AML-193 (cell line): ENCODE measurements around the gene LGR4.

Source experiments
- DNase-seq, 2 experiments: peaks; one replicate each; lab custom pipeline; 2025; lab: John Stamatoyannopoulos, UW

Gene LGR4

GRCh38 chr11:27485930-27486773 is 13.6 kb upstream of the LGR4 start:
- peak; percentile 29 to 45 for DNase-seq

GRCh38 chr11:27482793-27483192 is 10.2 kb upstream of the LGR4 start:
- DNase-seq, result no peak

DNA sequence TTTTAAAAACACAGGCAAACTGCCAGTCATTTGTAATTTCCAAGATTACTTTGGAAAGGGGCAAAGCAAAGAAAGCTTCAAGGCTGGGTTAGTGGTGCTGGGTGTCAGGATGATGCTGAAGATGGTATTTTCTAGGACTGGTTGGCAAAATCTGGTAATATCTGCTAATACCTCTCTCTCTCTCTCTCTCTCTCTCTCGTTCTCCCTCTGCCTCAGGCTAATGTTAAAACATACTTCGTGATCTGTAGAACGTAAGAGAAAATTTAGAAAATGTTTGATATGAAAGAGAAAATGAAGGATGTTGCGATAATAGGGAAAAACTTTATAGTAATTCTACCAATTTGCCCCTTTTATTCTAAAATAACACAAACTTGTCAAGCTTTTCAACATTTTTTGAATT is 9.4 kb upstream of the LGR4 start:
- no peak for DNase-seq

DNA sequence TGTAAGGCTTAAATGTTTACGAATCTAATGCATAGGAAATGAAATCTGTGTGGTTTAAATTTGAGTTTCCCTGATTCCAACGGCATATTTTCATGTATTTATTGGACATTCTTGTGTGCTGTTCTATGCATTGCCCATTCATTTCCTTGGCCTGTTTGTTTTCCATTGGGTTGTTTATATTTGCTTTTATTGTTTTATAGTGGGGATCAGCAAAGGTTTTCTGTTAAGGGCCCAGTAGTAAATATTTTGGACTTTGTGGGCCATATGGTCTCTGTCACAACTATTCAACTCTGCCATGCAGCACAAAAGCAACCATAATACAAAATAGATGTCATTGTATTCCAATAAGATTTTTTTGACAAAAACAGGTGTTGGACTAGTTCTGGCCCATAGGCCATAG is 5.2 kb upstream of the LGR4 start:
- no peak for DNase-seq

GRCh38 chr11:27477243-27477642 is 4.7 kb upstream of the LGR4 start:
- no peak for DNase-seq

DNA sequence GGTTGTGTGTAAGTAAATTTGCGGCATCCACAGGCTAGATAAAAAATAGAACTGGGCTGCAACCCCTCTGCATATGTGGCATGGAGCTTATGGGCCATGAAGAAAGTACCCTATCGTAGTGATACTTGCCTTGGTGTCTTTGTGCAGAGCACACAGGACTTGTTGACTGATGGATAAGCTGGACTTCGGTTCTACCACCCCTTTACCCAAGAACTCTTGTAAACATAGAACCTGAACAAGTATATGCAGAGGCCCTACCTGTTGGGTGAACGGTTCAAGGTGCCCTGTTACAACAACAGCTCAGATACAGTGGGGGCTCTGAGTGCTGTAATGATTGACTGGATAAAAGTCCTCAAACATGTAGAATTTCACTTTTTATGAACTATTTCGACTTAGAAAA is 3.0 kb upstream of the LGR4 start:
- no peak for DNase-seq

DNA sequence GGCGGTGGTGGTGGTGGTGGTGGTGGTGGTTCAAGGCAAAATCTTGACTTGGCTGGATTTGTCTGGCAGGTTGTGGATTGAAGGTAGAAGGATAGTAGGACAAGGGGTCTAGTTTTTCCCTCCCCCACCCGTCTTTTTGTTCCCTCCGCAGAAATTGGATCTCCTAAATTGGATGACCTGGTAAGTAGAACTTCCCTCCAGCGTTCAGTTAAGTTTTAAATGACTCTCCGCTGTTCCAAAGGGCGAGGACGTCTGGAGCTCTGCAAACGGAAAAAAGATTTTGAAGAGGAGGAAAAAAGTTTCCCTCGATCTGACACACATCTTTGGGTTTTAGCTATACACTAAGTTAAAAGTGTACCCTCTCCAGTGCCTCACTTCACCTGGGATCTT is 422 bp upstream of the LGR4 start:
- no peak for DNase-seq

- no peak for DNase-seq
Observed at GRCh38 chr11:27471589-27472397, 797 bp downstream of the LGR4 start.

GRCh38 chr11:27470826-27471588 is 1.6 kb downstream of the LGR4 start:
- no peak for DNase-seq

GRCh38 chr11:27470166-27470565 is 2.4 kb downstream of the LGR4 start:
- DNase-seq, result no peak

GRCh38 chr11:27468995-27469695 is 3.4 kb downstream of the LGR4 start:
- no peak for DNase-seq

- DNase-seq, result no peak
Observed at GRCh38 chr11:27468209-27468994, 4.2 kb downstream of the LGR4 start.

GRCh38 chr11:27467181-27467913 is 5.2 kb downstream of the LGR4 start:
- no peak for DNase-seq

DNA sequence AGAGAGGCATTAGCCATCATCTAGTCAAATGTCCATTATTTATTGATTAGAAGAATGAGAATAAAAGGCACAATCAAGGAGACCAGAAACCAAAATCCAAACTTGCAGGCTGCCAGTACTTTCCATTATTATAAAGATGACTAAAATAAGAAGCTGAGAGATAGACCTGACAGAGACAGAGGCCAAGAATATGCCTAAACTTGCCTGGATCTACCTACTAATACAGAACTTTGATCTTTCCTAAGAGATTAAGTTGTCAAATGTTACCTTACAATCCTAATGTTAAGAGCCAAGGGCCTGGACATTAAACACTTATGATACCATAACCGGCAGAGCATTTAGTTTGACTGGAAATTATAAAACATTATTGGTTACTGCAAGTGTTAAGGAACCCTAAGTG is 6.2 kb downstream of the LGR4 start:
- DNase-seq, result no peak

DNA sequence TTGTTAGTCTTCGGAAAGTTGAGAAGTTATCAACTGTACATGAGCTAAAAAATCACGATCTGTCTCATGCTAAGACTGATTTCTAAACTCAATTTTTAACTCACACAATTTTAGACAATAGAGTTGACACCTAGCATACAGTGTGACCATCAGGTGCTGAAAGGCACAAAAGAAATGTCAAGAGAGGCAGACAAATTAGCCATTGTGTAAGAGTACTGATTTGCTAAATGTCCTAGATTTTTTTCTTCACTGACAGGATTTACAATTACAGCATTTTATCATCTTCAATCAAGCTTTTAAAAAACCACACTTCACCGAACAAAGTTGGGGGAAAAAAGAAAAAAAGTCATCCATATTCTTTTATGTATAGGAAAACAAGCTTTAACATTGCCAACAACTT is 7.0 kb downstream of the LGR4 start:
- DNase-seq, result no peak

GRCh38 chr11:27464909-27465308 is 7.7 kb downstream of the LGR4 start:
- DNase-seq, result no peak

- DNase-seq, result no peak
Observed at GRCh38 chr11:27464289-27464696, 8.3 kb downstream of the LGR4 start.

GRCh38 chr11:27462543-27462942 is 10.0 kb downstream of the LGR4 start:
- no peak for DNase-seq

GRCh38 chr11:27460158-27460978 is 12.2 kb downstream of the LGR4 start:
- DNase-seq, result no peak

DNA sequence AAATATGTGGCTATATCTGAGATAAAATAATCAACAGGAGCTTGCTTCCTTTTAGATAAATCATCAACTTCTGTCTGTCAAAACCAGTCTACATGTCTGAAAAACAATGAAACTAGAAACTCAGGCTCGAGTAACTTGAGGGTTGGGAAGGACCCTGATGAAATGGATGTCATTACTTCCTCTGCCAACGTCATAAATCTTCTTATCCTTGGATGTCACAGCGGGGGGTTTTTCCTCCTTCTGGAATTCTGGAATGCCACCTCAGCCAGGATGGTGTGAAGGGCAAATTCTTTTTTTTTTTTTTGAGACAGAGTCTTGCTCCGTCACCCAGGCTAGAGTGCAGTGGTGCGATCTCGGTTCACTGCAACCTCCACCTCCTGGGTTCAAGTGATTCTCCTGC is 13.4 kb downstream of the LGR4 start:
- DNase-seq, result no peak
